ENCODE data around the gene WNT7A.

The WNT7A gene

GRCh38 chr3:13792512-13793371, 87.1 kb downstream of the WNT7A start:
- H3K27me3 ChIP-seq (ENCODE audit: insufficient read depth, poor library complexity, severe bottlenecking), result no peaks in the 10 kb centered on the region
- H3K4me1 ChIP-seq (ENCODE audit: insufficient read depth, poor library complexity, severe bottlenecking), result no peaks in the 10 kb centered on the region
- ATAC-seq (ENCODE audit: low read depth), result no peak
- no peak overlapping the region for H3K4me3 ChIP-seq (ENCODE audit: severe bottlenecking)
- no peak overlapping the region for H3K27ac ChIP-seq (ENCODE audit: poor library complexity, severe bottlenecking)
- no peak for TF ChIP-seq CTCF (IDR thresholded peaks at IDR 0.05; ENCODE audit: poor library complexity, severe bottlenecking)
- no peaks in the 10 kb centered on the region for H3K36me3 ChIP-seq (ENCODE audit: low read depth)
- no peaks in the 10 kb centered on the region for H3K9me3 ChIP-seq (ENCODE audit: severe bottlenecking)
- DNase-seq (ENCODE audit: low spot score), result no peak

GRCh38 chr3:13792051-13792490, 87.8 kb downstream of the WNT7A start:
- TF ChIP-seq CTCF (IDR thresholded peaks at IDR 0.05; ENCODE audit: poor library complexity, severe bottlenecking), result no peak
- no peaks in the 10 kb centered on the region for H3K4me1 ChIP-seq (ENCODE audit: insufficient read depth, poor library complexity, severe bottlenecking)
- ATAC-seq (ENCODE audit: low read depth), result no peak
- no peaks in the 10 kb centered on the region for H3K36me3 ChIP-seq (ENCODE audit: low read depth)
- no peaks in the 10 kb centered on the region for H3K9me3 ChIP-seq (ENCODE audit: severe bottlenecking)
- no peaks in the 10 kb centered on the region for H3K27me3 ChIP-seq (ENCODE audit: insufficient read depth, poor library complexity, severe bottlenecking)
- H3K27ac ChIP-seq (ENCODE audit: poor library complexity, severe bottlenecking), result no peak overlapping the region
- no peak overlapping the region for H3K4me3 ChIP-seq (ENCODE audit: severe bottlenecking)
- no peak for DNase-seq (ENCODE audit: low spot score)

GRCh38 chr3:13791198-13792050, 88.4 kb downstream of the WNT7A start:
- no peak overlapping the region for H3K4me3 ChIP-seq (ENCODE audit: severe bottlenecking)
- ATAC-seq (ENCODE audit: low read depth) (0 out of 3 replicates have a peak, but pooled peaks have one; percentile 14), DNase-seq (ENCODE audit: low spot score) (no peak)
- no peaks in the 10 kb centered on the region for H3K36me3 ChIP-seq (ENCODE audit: low read depth)
- no peaks in the 10 kb centered on the region for H3K9me3 ChIP-seq (ENCODE audit: severe bottlenecking)
- H3K27me3 ChIP-seq (ENCODE audit: insufficient read depth, poor library complexity, severe bottlenecking), result no peaks in the 10 kb centered on the region
- H3K4me1 ChIP-seq (ENCODE audit: insufficient read depth, poor library complexity, severe bottlenecking), result no peaks in the 10 kb centered on the region
- H3K27ac ChIP-seq (ENCODE audit: poor library complexity, severe bottlenecking), result no peak overlapping the region
- no peak for TF ChIP-seq CTCF (IDR thresholded peaks at IDR 0.05; ENCODE audit: poor library complexity, severe bottlenecking)

GRCh38 chr3:13790376-13791197, 89.3 kb downstream of the WNT7A start:
- ATAC-seq (ENCODE audit: low read depth) (no peak; the same call in 2 of the 3 replicates), DNase-seq (ENCODE audit: low spot score) (no peak)
- no peak overlapping the region for H3K4me3 ChIP-seq (ENCODE audit: severe bottlenecking)
- no peak overlapping the region for H3K27ac ChIP-seq (ENCODE audit: poor library complexity, severe bottlenecking)
- H3K36me3 ChIP-seq (ENCODE audit: low read depth), result no peaks in the 10 kb centered on the region
- TF ChIP-seq CTCF (IDR thresholded peaks at IDR 0.05; ENCODE audit: poor library complexity, severe bottlenecking), result no peak
- H3K27me3 ChIP-seq (ENCODE audit: insufficient read depth, poor library complexity, severe bottlenecking), result no peaks in the 10 kb centered on the region
- H3K4me1 ChIP-seq (ENCODE audit: insufficient read depth, poor library complexity, severe bottlenecking), result no peaks in the 10 kb centered on the region
- no peaks in the 10 kb centered on the region for H3K9me3 ChIP-seq (ENCODE audit: severe bottlenecking)
